ENCODE measurements around the gene POMGNT2.

- no peak for TF ChIP-seq SIN3A (conservative IDR thresholded peaks at IDR 0.05 in 1 of 2, IDR thresholded peaks at IDR 0.05 in 1 of 2; ENCODE audit: low read depth in 1 of 2, low read length in 2 of 2)
- TF ChIP-seq EZH2 (IDR thresholded peaks at IDR 0.05; ENCODE audit: low read depth, low read length, severe bottlenecking), result no peak
- TF ChIP-seq CTCF (IDR thresholded peaks at IDR 0.05; ENCODE audit: control extremely low read depth in 1 of 3, insufficient read depth in 1 of 3, low read depth in 1 of 3, low read length in 3 of 3), result no peak
- no peak for TF ChIP-seq RXRA (IDR thresholded peaks at IDR 0.05; ENCODE audit: insufficient read depth, low read depth, low read length)
- TF ChIP-seq CHD1 (IDR thresholded peaks at IDR 0.05; ENCODE audit: low read depth, low read length), result no peak
- no peak for TF ChIP-seq TCF12 (IDR thresholded peaks at IDR 0.05; ENCODE audit: low read depth, low read length)
- TF ChIP-seq SRF (IDR thresholded peaks at IDR 0.05; ENCODE audit: low read depth, low read length), result no peak
- TF ChIP-seq NANOG (IDR thresholded peaks at IDR 0.05; ENCODE audit: insufficient read depth, low read depth, low read length, poor library complexity, severe bottlenecking), result no peak
- no peak for TF ChIP-seq POLR2A (IDR thresholded peaks at IDR 0.05; ENCODE audit: control extremely low read depth in 1 of 2, low read depth in 2 of 2, low read length in 2 of 2)
- TF ChIP-seq GABPA (IDR thresholded peaks at IDR 0.05; ENCODE audit: borderline replicate concordance, insufficient read depth, low read length), result no peak
- no peak for TF ChIP-seq TEAD4 (IDR thresholded peaks at IDR 0.05; ENCODE audit: low read depth, low read length)
- no peak for TF ChIP-seq TAF1 (IDR thresholded peaks at IDR 0.05; ENCODE audit: low read depth, low read length)
These were observed 49.1 kb upstream of the POMGNT2 start for GRCh38 chr3:43154980-43155379.
